Measurements from ENCODE around the gene DNAJC27.

The DNAJC27 gene

GRCh38 chr2:24906466-24906865 is 65.3 kb downstream of the DNAJC27 start:
- no peak for DNase-seq

GRCh38 chr2:24903161-24904103 is 68.3 kb downstream of the DNAJC27 start:
- no peak for DNase-seq

- no peak for DNase-seq
Observed at GRCh38 chr2:24899361-24899910, 72.3 kb downstream of the DNAJC27 start.

GRCh38 chr2:24898122-24899109 is 73.3 kb downstream of the DNAJC27 start:
- no peak for DNase-seq

- DNase-seq: no peak
Observed at GRCh38 chr2:24894750-24895149, 77.0 kb downstream of the DNAJC27 start.

GRCh38 chr2:24893934-24894333 is 77.8 kb downstream of the DNAJC27 start:
- DNase-seq: no peak
